Neural crest cell (in vitro differentiated cells): ENCODE results near the gene UNC93A. TPM values are rescaled to one million over a fixed set of nuclear protein-coding genes. Genes with fewer than 3 reads are reported as not detected.
"Not testable (repeated sequence)": the region's sequence is repeated elsewhere in the genome, so short reads cannot be mapped to it uniquely, and the experiment has no call there.

Source experiments
- DNase-seq: peaks from one replicate; pipeline ENCODE4 v3.0.0; 2021; ENCODE audit warnings: low read depth, mixed read lengths, low spot score
- H3K27ac Mint-ChIP-seq: one replicate; pipeline ENCODE4 v1.8.0; 2021; ENCODE audit warnings: mild to moderate bottlenecking, mixed read lengths; ENCODE audit not compliant: unreplicated experiment
- H3K27me3 Mint-ChIP-seq: 2 replicates; pipeline ENCODE4 v1.8.0; 2021; ENCODE audit warnings: low read depth, mild to moderate bottlenecking, mixed read lengths
- H3K36me3 Mint-ChIP-seq: 2 replicates; pipeline ENCODE4 v1.8.0; 2021; ENCODE audit warnings: low read depth, mild to moderate bottlenecking, mixed read lengths
- H3K4me1 Mint-ChIP-seq: 2 replicates; pipeline ENCODE4 v1.8.0; 2021; ENCODE audit warnings: mixed read lengths
- H3K4me3 Mint-ChIP-seq: one replicate; pipeline ENCODE4 v1.8.0; 2021; ENCODE audit warnings: mild to moderate bottlenecking, mixed read lengths
- H3K9me3 Mint-ChIP-seq: 2 replicates; pipeline ENCODE4 v1.8.0; 2021; ENCODE audit warnings: mixed read lengths
- CTCF ChIP-seq: fragments of 200-600 bp; sonication (generic); conservative IDR thresholded peaks from 2 replicates; pipeline ENCODE4 v1.5.0; 2021; ENCODE audit warnings: antibody characterized with exemption, mild to moderate bottlenecking
- total RNA-seq: library from RNA; stranded (reverse); gene quantifications from 2 replicates; pipeline ENCODE4 v1.2.1, GENCODE V29; 2021

The UNC93A gene
- total RNA-seq, 1 donor from 2014 or later: not detected

GRCh38 chr6:167351656-167352345 is 60.7 kb downstream of the UNC93A start:
- Mint-ChIP-seq H3K36me3 (no peaks in the 10 kb centered on the region), H3K9me3 (peaks cover 8% of the 10 kb centered on the region), H3K27ac (no peak overlapping the region), H3K4me3 (peak overlapping the region; percentile 89), H3K4me1 (peaks cover 32% of the 10 kb centered on the region), H3K27me3 (peaks cover 33% of the 10 kb centered on the region)
- no peak for TF ChIP-seq CTCF
- DNase-seq: no peak

GRCh38 chr6:167356874-167357273 is 65.8 kb downstream of the UNC93A start:
- H3K4me1 Mint-ChIP-seq: peaks cover 6% of the 10 kb centered on the region
- no peak overlapping the region for H3K4me3 Mint-ChIP-seq
- H3K36me3 Mint-ChIP-seq: no peaks in the 10 kb centered on the region
- peaks cover 2% of the 10 kb centered on the region for H3K27me3 Mint-ChIP-seq
- no peak for TF ChIP-seq CTCF
- no peak for DNase-seq
- H3K9me3 Mint-ChIP-seq: peaks cover 8% of the 10 kb centered on the region
- H3K27ac Mint-ChIP-seq: no peak overlapping the region

GRCh38 chr6:167358394-167358793 is 67.3 kb downstream of the UNC93A start:
- H3K4me3 Mint-ChIP-seq, H3K4me1 Mint-ChIP-seq, H3K36me3 Mint-ChIP-seq, H3K27me3 Mint-ChIP-seq, DNase-seq, H3K9me3 Mint-ChIP-seq, H3K27ac Mint-ChIP-seq: not testable (repeated sequence)

GRCh38 chr6:167361170-167361569 is 70.1 kb downstream of the UNC93A start:
- H3K4me1 Mint-ChIP-seq, DNase-seq, H3K9me3 Mint-ChIP-seq, H3K4me3 Mint-ChIP-seq, H3K27me3 Mint-ChIP-seq, H3K36me3 Mint-ChIP-seq, H3K27ac Mint-ChIP-seq: not testable (repeated sequence)

Other genes starting within 250 kb of the UNC93A start
- gene CCR6, start 168.2 kb upstream of the UNC93A start, total RNA-seq: not detected in 2 replicates
- gene GPR31, start 133.3 kb upstream of the UNC93A start, total RNA-seq: not detected in 2 replicates
- gene TTLL2, start 33.8 kb downstream of the UNC93A start, total RNA-seq: not detected in 2 replicates